ENCODE measurements around the gene TRIM65.

DNA sequence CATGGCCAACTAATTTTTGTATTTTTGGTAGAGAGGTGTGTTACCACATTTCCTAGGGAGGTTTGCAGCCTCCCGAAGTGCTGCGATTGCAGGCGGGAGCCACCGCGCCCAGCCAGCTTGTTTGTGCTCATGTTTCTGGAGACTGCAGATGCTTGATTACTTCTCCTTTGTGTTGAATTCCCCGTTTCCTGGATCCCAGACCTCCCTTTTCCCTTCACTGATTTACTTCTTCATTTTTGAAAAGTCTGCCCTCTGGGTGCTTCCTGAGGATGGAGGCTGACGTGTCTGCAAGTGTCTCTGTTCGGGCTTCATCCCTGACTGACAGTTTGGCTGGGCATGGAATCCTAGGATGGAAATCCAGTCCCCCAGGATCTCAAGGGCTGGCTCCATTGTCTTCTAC is 11.3 kb downstream of the TRIM65 start:
- TF ChIP-seq, protein P1, sequence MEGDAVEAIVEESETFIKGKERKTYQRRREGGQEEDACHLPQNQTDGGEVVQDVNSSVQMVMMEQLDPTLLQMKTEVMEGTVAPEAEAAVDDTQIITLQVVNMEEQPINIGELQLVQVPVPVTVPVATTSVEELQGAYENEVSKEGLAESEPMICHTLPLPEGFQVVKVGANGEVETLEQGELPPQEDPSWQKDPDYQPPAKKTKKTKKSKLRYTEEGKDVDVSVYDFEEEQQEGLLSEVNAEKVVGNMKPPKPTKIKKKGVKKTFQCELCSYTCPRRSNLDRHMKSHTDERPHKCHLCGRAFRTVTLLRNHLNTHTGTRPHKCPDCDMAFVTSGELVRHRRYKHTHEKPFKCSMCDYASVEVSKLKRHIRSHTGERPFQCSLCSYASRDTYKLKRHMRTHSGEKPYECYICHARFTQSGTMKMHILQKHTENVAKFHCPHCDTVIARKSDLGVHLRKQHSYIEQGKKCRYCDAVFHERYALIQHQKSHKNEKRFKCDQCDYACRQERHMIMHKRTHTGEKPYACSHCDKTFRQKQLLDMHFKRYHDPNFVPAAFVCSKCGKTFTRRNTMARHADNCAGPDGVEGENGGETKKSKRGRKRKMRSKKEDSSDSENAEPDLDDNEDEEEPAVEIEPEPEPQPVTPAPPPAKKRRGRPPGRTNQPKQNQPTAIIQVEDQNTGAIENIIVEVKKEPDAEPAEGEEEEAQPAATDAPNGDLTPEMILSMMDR (IDR thresholded peaks at IDR 0.05): no peak
- TF ChIP-seq POLR2A (IDR thresholded peaks at IDR 0.05): no peak
- no peak for TF ChIP-seq POLR2AphosphoS5 (IDR thresholded peaks at IDR 0.05)
